Osteoblast (primary cell): ENCODE measurements around the gene DTHD1. TPM values are rescaled to one million over a fixed set of nuclear protein-coding genes. Genes with fewer than 3 reads are reported as not detected.

Experiments used
- DNase-seq: peaks from one replicate; pipeline ENCODE4 v3.0.0; 2011; ENCODE audit warnings: low spot score, mixed read lengths; ENCODE audit not compliant: insufficient read length; ENCODE audit errors: missing footprints
- H2AFZ ChIP-seq: 2 replicates; pipeline ENCODE4 v1.6.0; 2011; ENCODE audit warnings: mild to moderate bottlenecking, low read length
- H3K27ac ChIP-seq: 2 replicates; pipeline ENCODE4 v1.5.1; 2011; ENCODE audit warnings: mild to moderate bottlenecking, low read depth, low read length, moderate library complexity
- H3K27me3 ChIP-seq: 2 replicates; pipeline ENCODE4 v1.6.0; 2012; ENCODE audit warnings: mild to moderate bottlenecking, control low read depth, inconsistent platforms, low read length, moderate library complexity; ENCODE audit not compliant: insufficient read depth
- H3K36me3 ChIP-seq: 2 replicates; pipeline ENCODE4 v1.5.1; 2011; ENCODE audit warnings: mild to moderate bottlenecking, low read length, control low read depth, moderate library complexity; ENCODE audit not compliant: insufficient read depth
- H3K4me1 ChIP-seq: 2 replicates; pipeline ENCODE4 v1.5.1; 2011; ENCODE audit warnings: mild to moderate bottlenecking, low read length, control low read depth, moderate library complexity; ENCODE audit not compliant: insufficient read depth
- H3K4me2 ChIP-seq: 2 replicates; pipeline ENCODE4 v1.6.0; 2011; ENCODE audit warnings: mild to moderate bottlenecking, low read length; ENCODE audit not compliant: insufficient read depth
- H3K4me3 ChIP-seq: fragments of 200-600 bp; sonication (generic); 3 replicates; pipeline ENCODE4 v1.5.1; 2012; ENCODE audit warnings: mild to moderate bottlenecking, low read length, inconsistent platforms; ENCODE audit not compliant: insufficient read depth
- H3K79me2 ChIP-seq: 2 replicates; pipeline ENCODE4 v1.6.0; 2012; ENCODE audit warnings: mild to moderate bottlenecking, low read length, control low read depth, inconsistent platforms; ENCODE audit not compliant: insufficient read depth
- H3K9me3 ChIP-seq: 2 replicates; pipeline ENCODE4 v1.5.1; 2011; ENCODE audit warnings: low read depth, low read length, control low read depth
- H4K20me1 ChIP-seq: 2 replicates; pipeline ENCODE4 v1.6.0; 2012; ENCODE audit warnings: mild to moderate bottlenecking, low read length, control low read depth; ENCODE audit not compliant: insufficient read depth
- CTCF ChIP-seq: IDR thresholded peaks from 2 replicates; pipeline ENCODE4 v1.5.1; 2011; ENCODE audit warnings: mild to moderate bottlenecking, low read depth, low read length, moderate library complexity; ENCODE audit errors: extremely low read depth
- total RNA-seq: library from RNA; depleted of rRNA; stranded (reverse); fragments of >200 nt; gene quantifications from 2 replicates; pipeline ENCODE4 v1.2.3, GENCODE V29; 2012

Gene DTHD1
- total RNA-seq, 1 donor = not detected

- no peak for TF ChIP-seq CTCF
- H3K27me3 ChIP-seq = no peaks in the 10 kb centered on the region
- H3K79me2 ChIP-seq = no peaks in the 10 kb centered on the region
- H3K9me3 ChIP-seq = peaks cover 3% of the 10 kb centered on the region
- no peak overlapping the region for H3K4me2 ChIP-seq
- H4K20me1 ChIP-seq = no peaks in the 10 kb centered on the region
- no peaks in the 10 kb centered on the region for H3K4me1 ChIP-seq
- DNase-seq = no peak
- H2AFZ ChIP-seq = no peak overlapping the region
- no peaks in the 10 kb centered on the region for H3K36me3 ChIP-seq
- no peak overlapping the region for H3K4me3 ChIP-seq
- no peak overlapping the region for H3K27ac ChIP-seq
Measured at GRCh38 chr4:36308150-36308549, 26.7 kb downstream of the DTHD1 start.

- no peak for TF ChIP-seq CTCF
- Histone ChIP-seq H4K20me1 (no peaks in the 10 kb centered on the region), H3K9me3 (peaks cover 3% of the 10 kb centered on the region), H3K4me1 (no peaks in the 10 kb centered on the region), H3K27me3 (no peaks in the 10 kb centered on the region), H3K79me2 (no peaks in the 10 kb centered on the region), H3K4me2 (no peak overlapping the region), H3K36me3 (no peaks in the 10 kb centered on the region), H2AFZ (no peak overlapping the region), H3K4me3 (no peak overlapping the region), H3K27ac (no peak overlapping the region)
- no peak for DNase-seq
Measured at GRCh38 chr4:36310216-36310615, 28.8 kb downstream of the DTHD1 start.

GRCh38 chr4:36310793-36311192 lies 29.4 kb downstream of the DTHD1 start:
- no peak overlapping the region for H3K4me3 ChIP-seq
- H3K4me2 ChIP-seq = no peak overlapping the region
- H4K20me1 ChIP-seq = no peaks in the 10 kb centered on the region
- no peaks in the 10 kb centered on the region for H3K4me1 ChIP-seq
- no peak overlapping the region for H3K27ac ChIP-seq
- no peak for TF ChIP-seq CTCF
- peaks cover 3% of the 10 kb centered on the region for H3K9me3 ChIP-seq
- no peaks in the 10 kb centered on the region for H3K27me3 ChIP-seq
- no peak for DNase-seq
- H3K79me2 ChIP-seq = no peaks in the 10 kb centered on the region
- no peaks in the 10 kb centered on the region for H3K36me3 ChIP-seq
- H2AFZ ChIP-seq = no peak overlapping the region

GRCh38 chr4:36312511-36312910 lies 31.1 kb downstream of the DTHD1 start:
- Histone ChIP-seq H3K4me3 (no peak overlapping the region), H3K4me2 (no peak overlapping the region), H2AFZ (no peak overlapping the region), H3K4me1 (no peaks in the 10 kb centered on the region), H3K79me2 (no peaks in the 10 kb centered on the region), H3K36me3 (no peaks in the 10 kb centered on the region), H3K9me3 (no peaks in the 10 kb centered on the region), H4K20me1 (no peaks in the 10 kb centered on the region), H3K27ac (no peak overlapping the region), H3K27me3 (no peaks in the 10 kb centered on the region)
- no peak for TF ChIP-seq CTCF
- DNase-seq = no peak
